ENCODE data around the gene LRP6. TPM values are rescaled to one million over a fixed set of nuclear protein-coding genes. Genes with fewer than 3 reads are reported as not detected.

LRP6 gene
- total and polyA plus RNA-seq, 2 of the 8 experiments (the other 6 are each of a cell fraction or from before 2014, with no cell fraction given) = 53.6 to 73.2 TPM

DNA sequence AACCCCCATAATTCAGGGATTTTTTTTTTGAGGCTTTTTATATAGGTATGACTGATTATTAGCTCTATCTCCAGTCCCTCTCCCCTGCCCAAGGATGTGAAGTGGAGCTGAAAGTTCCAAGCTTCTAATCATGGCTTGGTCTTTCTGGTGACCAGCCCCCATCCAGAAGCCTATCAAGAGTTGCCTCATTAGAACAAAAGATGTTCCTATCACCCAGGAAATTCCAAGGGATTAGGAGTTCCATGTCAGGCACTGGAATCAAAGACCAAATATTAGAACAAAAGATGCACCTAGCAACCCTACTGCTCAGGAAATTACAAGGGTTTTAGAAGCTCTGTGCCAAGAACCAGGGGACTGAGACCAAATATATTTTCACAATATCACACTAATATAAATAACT, 29.9 kb downstream of the LRP6 start:
- no peak overlapping the region for H2AFZ ChIP-seq (ENCODE audit: low read length)
- no peak for TF ChIP-seq PHF8 (conservative IDR thresholded peaks at IDR 0.05; ENCODE audit: low read depth, low read length)
- no peak for TF ChIP-seq NRF1 (IDR thresholded peaks at IDR 0.05; ENCODE audit: low read depth, low read length)
- TF ChIP-seq KDM5A (IDR thresholded peaks at IDR 0.05; ENCODE audit: low read length) = no peak
- TF ChIP-seq RNF2 (IDR thresholded peaks at IDR 0.05; ENCODE audit: borderline replicate concordance, low read depth, low read length, missing control alignments, poor library complexity, severe bottlenecking) = no peak
- no peak for TF ChIP-seq CBX8 (IDR thresholded peaks at IDR 0.05; ENCODE audit: borderline replicate concordance, low read depth, low read length)
- TF ChIP-seq, protein P1, sequence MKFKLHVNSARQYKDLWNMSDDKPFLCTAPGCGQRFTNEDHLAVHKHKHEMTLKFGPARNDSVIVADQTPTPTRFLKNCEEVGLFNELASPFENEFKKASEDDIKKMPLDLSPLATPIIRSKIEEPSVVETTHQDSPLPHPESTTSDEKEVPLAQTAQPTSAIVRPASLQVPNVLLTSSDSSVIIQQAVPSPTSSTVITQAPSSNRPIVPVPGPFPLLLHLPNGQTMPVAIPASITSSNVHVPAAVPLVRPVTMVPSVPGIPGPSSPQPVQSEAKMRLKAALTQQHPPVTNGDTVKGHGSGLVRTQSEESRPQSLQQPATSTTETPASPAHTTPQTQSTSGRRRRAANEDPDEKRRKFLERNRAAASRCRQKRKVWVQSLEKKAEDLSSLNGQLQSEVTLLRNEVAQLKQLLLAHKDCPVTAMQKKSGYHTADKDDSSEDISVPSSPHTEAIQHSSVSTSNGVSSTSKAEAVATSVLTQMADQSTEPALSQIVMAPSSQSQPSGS (IDR thresholded peaks at IDR 0.05; ENCODE audit: low read length) = no peak
- TF ChIP-seq RFX5 (IDR thresholded peaks at IDR 0.05; ENCODE audit: borderline replicate concordance, low read depth, low read length) = no peak
- no peak for TF ChIP-seq BACH1 (IDR thresholded peaks at IDR 0.05; ENCODE audit: low read length)
- TF ChIP-seq, protein P2, sequence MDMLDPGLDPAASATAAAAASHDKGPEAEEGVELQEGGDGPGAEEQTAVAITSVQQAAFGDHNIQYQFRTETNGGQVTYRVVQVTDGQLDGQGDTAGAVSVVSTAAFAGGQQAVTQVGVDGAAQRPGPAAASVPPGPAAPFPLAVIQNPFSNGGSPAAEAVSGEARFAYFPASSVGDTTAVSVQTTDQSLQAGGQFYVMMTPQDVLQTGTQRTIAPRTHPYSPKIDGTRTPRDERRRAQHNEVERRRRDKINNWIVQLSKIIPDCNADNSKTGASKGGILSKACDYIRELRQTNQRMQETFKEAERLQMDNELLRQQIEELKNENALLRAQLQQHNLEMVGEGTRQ (IDR thresholded peaks at IDR 0.05; ENCODE audit: low read length) = no peak
- no peak for TF ChIP-seq HDAC6 (IDR thresholded peaks at IDR 0.05; ENCODE audit: low read depth, low read length)
- TF ChIP-seq SIN3A (conservative IDR thresholded peaks at IDR 0.05 in 1 of 2, IDR thresholded peaks at IDR 0.05 in 1 of 2; ENCODE audit: low read depth in 1 of 2, low read length in 2 of 2) = no peak

More for the DNA sequence above, 29.9 kb downstream of the LRP6 start:
- H3K56ac ChIP-seq (replicated peaks; ENCODE audit: insufficient read length, low read depth, low read length) = no peak overlapping the region
- no peak overlapping the region for H2BK120ac ChIP-seq (replicated peaks; ENCODE audit: low read depth, low read length)
- H3K23ac ChIP-seq (ENCODE audit: insufficient read length) = no peak overlapping the region
- H3K23me2 ChIP-seq (ENCODE audit: low read depth, low read length) = no peaks in the 10 kb centered on the region
- peaks cover 20 to 98% of the 10 kb centered on the region in 2 experiments for H3K79me2 ChIP-seq (ENCODE audit: control insufficient read depth in 1 of 2, insufficient read depth in 2 of 2, low read length in 2 of 2)
- peaks cover 0 to 6% (median 0%) of the 10 kb centered on the region in 4 experiments; a peak in 1 of 7 replicates for H3K4me1 ChIP-seq (replicated peaks in 1 of 4; ENCODE audit: control insufficient read depth in 3 of 4, insufficient read depth in 4 of 4, low read length in 3 of 4)
- no peaks in the 10 kb centered on the region; the same call in 1 of the 2 replicates for H3K79me1 ChIP-seq (ENCODE audit: low read depth, low read length)
- H2BK12ac ChIP-seq (ENCODE audit: low read depth, low read length) = no peak overlapping the region
- no peak overlapping the region for H2BK20ac ChIP-seq (ENCODE audit: low read length)
- peaks cover 3 to 9% of the 10 kb centered on the region in 2 experiments for H4K20me1 ChIP-seq (replicated peaks in 1 of 2; ENCODE audit: control insufficient read depth in 1 of 2, insufficient read depth in 2 of 2, low read length in 2 of 2)
- no peaks in the 10 kb centered on the region for H3K27me3 ChIP-seq (replicated peaks in 1 of 4; ENCODE audit: control insufficient read depth in 3 of 4, extremely low read depth in 1 of 4, insufficient read depth in 3 of 4, low read length in 3 of 4)
- H2BK15ac ChIP-seq (ENCODE audit: low read length) = no peak overlapping the region
- H3K14ac ChIP-seq (ENCODE audit: insufficient read length) = no peak overlapping the region
- no peak overlapping the region for H3K4ac ChIP-seq (replicated peaks; ENCODE audit: insufficient read length, low read depth, low read length)
- no peak overlapping the region for H4K91ac ChIP-seq (replicated peaks; ENCODE audit: insufficient read length, low read length)
- H3K4me3 ChIP-seq (ENCODE audit: extremely low read depth in 1 of 4, insufficient read depth in 2 of 4, low read depth in 3 of 4, low read length in 4 of 4) = no peak overlapping the region
- H2AK5ac ChIP-seq (ENCODE audit: low read depth, low read length) = no peak overlapping the region
- no peak overlapping the region for H3K9ac ChIP-seq (replicated peaks in 1 of 4; ENCODE audit: extremely low read depth in 1 of 4, low read depth in 3 of 4, low read length in 3 of 4)
- no peak overlapping the region for H3K18ac ChIP-seq (ENCODE audit: extremely low read depth, low read length)
- no peak overlapping the region for H4K5ac ChIP-seq (ENCODE audit: insufficient read length, low read depth, low read length)
- no peak overlapping the region for H2BK5ac ChIP-seq (ENCODE audit: low read depth, low read length)
- no peak overlapping the region for H4K8ac ChIP-seq (ENCODE audit: extremely low read depth, insufficient read depth, low read length)
- DNase-seq (ENCODE audit: low read depth in 1 of 2, low spot score in 2 of 2) (no peak), FAIRE-seq (no peak)
- H3K27ac ChIP-seq (ENCODE audit: low read depth, low read length) = no peak overlapping the region
- ChIA-PET POLR2A (ENCODE audit: partially characterized antibody) (interaction anchor here (1.1 to 1.5 kb wide), 4 partner anchors 9 to 30 kb away, joined by 3 to 5 read pairs (median 3); partner anchors contain the start of gene LRP6), CTCF (ENCODE audit: partially characterized antibody) (interaction anchor here (0.7 to 1.4 kb wide), 2 partner anchors 97 to 500 kb away, joined by 3 read pairs; no protein-coding TSS in a partner anchor)
- H3K4me2 ChIP-seq (ENCODE audit: insufficient read depth in 1 of 2, low read depth in 2 of 2, low read length in 2 of 2) = no peak overlapping the region
- no peaks in the 10 kb centered on the region for H3K9me3 ChIP-seq (ENCODE audit: insufficient read depth in 2 of 2, low read depth in 1 of 2, low read length in 1 of 2)
- H3K36me3 ChIP-seq (ENCODE audit: control insufficient read depth in 2 of 4, insufficient read depth in 4 of 4, low read length in 3 of 4) = no peaks in the 10 kb centered on the region

Data from H1 (cell line).